DMS53 (cell line): Measurements from ENCODE around the gene RALY.

ENCODE experiments used
- DNase-seq: peaks from one replicate; lab custom pipeline; 2025; lab: John Stamatoyannopoulos, UW

RALY gene

GRCh38 chr20:34047010-34047687, 53.4 kb downstream of the RALY start:
- no peak for DNase-seq

- DNase-seq: no peak
These were observed 54.2 kb downstream of the RALY start for GRCh38 chr20:34047917-34048316.

- no peak for DNase-seq
These were observed 55.7 kb downstream of the RALY start for GRCh38 chr20:34049389-34049788.

GRCh38 chr20:34049897-34050695, 56.4 kb downstream of the RALY start:
- no peak for DNase-seq

- DNase-seq: no peak
These were observed 58.7 kb downstream of the RALY start for GRCh38 chr20:34052414-34052813.

- DNase-seq: no peak
These were observed 61.6 kb downstream of the RALY start for GRCh38 chr20:34055290-34055689.

GRCh38 chr20:34058831-34059230, 65.1 kb downstream of the RALY start:
- peak; percentile 77 for DNase-seq

- no peak for DNase-seq
These were observed 67.3 kb downstream of the RALY start for GRCh38 chr20:34060970-34061369.

GRCh38 chr20:34061695-34062094, 68.0 kb downstream of the RALY start:
- no peak for DNase-seq

GRCh38 chr20:34062570-34063482, 69.1 kb downstream of the RALY start:
- no peak for DNase-seq

GRCh38 chr20:34064286-34064685, 70.6 kb downstream of the RALY start:
- no peak for DNase-seq

GRCh38 chr20:34065260-34065659, 71.5 kb downstream of the RALY start:
- no peak for DNase-seq

GRCh38 chr20:34066476-34067090, 72.9 kb downstream of the RALY start:
- no peak for DNase-seq

GRCh38 chr20:34068001-34068400, 74.3 kb downstream of the RALY start:
- no peak for DNase-seq

- DNase-seq: peak; percentile 91
These were observed 75.8 kb downstream of the RALY start for GRCh38 chr20:34069341-34070078.

- no peak for DNase-seq
These were observed 76.3 kb downstream of the RALY start for GRCh38 chr20:34070079-34070439.

GRCh38 chr20:34070859-34071258, 77.1 kb downstream of the RALY start:
- DNase-seq: no peak

GRCh38 chr20:34072076-34072475, 78.4 kb downstream of the RALY start:
- DNase-seq: no peak

GRCh38 chr20:34072778-34073177, 79.1 kb downstream of the RALY start:
- no peak for DNase-seq

- no peak for DNase-seq
These were observed 80.5 kb downstream of the RALY start for GRCh38 chr20:34074101-34074760.

- peak; percentile 15 for DNase-seq
These were observed 81.9 kb downstream of the RALY start for GRCh38 chr20:34075647-34076046.
